NCI-H1417 treated with DMSO at 0.1 percent for 48 hours (cell line): Measurements from ENCODE around the gene NR3C2.

Source experiments
- DNase-seq: peaks from one replicate; lab custom pipeline; 2025; lab: John Stamatoyannopoulos, UW

NR3C2 gene

DNA sequence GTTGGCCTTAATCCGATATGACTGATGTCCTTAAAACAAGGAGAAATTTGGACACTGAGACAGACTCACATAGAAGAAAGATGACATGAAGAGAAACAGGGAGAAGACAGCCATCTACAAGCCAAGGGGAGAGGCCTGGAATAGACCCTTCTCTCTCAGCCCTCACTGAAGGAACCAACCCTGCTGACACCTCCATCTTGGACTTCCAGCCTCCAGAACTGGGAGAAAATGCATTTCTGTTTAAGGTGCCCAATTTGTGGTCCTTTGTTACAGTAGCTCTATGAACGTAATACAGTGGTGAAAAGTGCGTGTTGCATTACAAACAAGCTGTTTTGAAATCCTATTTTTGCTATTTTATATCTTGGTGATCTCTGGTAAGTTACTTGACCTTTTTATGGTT, 366.8 kb downstream of the NR3C2 start:
- DNase-seq = no peak

DNA sequence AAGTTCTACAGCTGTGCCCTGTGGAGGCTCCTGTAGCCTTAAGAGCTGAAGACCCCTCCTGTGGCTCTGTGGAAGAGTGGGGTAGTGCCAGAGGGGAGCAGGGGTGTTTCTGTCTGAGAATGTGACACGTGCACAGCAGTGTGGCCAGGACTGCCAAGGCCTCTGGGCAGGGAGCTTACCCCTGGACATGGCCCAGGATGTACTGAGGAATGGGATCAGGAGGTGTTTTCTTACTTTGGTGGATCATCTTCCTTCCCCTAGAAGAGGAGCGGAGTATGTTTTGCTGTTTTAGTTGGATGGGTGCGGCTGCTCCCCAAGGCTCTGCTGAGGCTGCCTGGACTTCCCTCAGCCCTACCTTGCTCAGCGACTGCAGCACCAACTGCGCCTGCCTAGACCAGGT, 367.8 kb downstream of the NR3C2 start:
- DNase-seq = no peak

DNA sequence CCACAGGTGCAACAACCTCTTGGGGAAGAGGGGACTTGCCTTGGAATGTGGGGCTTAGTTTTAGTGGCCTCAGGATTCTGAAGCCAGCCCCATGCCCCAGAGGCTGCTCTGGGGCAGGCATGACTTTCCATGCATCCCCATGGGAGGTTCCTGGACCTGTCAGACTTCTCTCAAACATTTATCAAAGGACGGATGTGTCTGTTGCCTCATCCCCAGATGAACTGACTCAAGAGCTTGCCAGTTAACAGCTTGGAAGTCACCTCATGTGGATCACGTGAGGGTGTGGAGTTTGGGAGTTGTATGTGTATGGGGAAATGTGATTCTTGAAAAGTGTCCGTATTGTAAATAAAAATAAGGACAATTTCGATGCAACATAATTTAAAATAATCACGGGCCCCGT, 368.9 kb downstream of the NR3C2 start:
- no peak for DNase-seq

DNA sequence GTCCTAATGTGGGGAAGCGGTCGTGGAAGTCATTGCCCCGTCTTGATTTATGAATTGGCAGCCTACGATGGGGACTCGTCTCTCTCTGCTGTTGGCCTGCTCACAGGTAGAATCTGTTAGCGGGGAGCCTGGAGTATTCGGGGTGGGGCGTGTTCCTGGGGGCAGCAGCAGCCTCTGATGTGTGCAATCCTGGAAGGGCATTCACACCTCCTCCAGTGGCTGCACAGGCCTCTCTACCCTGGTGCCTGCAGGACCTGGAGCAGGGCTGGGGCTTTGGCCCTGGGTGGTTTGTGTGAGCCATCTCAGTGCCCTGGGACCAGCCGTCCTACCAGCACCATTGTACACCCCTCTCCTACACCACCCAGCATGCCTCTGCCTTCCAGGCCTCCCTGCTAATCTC, 369.4 kb downstream of the NR3C2 start:
- DNase-seq = no peak

DNA sequence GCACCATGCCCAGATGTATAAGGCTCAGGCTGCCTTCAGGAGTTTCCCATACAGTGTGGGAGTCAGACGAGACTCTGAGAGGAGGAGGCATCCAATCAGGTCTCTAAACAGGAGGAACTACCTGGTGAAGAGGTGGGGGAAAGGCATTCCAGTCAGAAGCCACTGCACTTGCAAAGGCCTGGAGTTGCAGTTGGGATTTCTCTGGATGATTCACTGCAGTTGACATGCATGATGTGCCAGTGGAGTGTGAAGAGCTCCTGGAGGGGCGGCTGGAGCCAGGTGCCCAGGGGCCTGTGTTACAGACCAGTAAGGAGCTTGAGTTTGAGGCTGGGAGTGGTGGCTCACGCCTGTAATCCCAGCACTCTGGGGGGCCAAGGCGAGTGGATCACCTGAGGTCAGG, 371.2 kb downstream of the NR3C2 start:
- DNase-seq = no peak

DNA sequence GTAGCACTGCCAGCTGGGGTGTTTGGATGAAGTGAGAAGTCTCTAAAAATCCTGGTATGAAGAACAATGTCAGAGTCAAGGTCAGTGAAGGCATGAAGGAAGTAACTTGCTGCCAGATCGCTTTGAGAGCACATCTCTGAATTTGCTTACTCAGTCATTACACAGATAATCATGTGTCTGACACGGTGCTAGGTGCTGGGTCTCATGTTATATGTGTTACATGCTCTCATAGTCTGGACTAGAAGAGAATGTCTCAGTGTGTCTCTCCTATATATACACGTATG, 372.4 kb downstream of the NR3C2 start:
- DNase-seq = no peak

DNA sequence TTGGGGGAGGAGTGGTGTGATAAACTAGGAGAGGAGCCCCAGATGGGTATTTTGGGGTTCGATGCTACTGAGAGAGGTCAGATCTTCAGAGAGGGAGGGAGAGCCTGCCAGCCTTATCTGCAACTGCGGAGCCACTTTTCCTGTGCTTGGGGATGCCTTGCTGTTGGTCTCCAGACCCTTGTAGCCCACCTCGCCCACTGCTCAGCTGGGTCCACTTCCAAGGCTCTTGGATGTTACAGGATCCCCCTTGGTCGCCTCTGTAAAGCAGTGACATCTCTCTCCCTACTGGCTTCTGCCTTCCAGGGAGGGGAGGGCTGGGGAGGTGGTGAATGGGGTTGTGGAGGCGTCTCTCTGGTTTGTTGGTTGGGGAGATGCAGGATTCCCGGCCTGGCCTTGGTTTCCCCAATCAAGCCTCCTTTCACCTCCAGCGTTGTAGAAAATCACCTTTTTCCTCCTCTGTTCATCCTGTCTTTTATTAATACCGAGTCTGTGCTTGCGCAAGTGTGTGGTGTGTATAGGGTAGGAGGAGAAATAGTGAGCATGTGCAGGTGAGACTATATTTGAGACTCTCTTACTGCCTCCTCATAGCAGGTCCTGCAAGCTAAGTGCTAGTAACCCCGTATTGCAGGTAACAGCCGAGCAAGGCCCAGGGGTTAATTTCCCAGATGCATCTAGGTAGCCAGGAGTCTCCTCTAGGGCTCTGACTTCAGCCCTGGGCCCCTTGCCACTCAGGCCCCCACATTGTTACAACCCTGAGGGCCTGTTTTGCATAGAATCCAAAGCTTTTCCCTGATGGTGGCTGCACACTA, 372.9 kb downstream of the NR3C2 start:
- no peak for DNase-seq

DNA sequence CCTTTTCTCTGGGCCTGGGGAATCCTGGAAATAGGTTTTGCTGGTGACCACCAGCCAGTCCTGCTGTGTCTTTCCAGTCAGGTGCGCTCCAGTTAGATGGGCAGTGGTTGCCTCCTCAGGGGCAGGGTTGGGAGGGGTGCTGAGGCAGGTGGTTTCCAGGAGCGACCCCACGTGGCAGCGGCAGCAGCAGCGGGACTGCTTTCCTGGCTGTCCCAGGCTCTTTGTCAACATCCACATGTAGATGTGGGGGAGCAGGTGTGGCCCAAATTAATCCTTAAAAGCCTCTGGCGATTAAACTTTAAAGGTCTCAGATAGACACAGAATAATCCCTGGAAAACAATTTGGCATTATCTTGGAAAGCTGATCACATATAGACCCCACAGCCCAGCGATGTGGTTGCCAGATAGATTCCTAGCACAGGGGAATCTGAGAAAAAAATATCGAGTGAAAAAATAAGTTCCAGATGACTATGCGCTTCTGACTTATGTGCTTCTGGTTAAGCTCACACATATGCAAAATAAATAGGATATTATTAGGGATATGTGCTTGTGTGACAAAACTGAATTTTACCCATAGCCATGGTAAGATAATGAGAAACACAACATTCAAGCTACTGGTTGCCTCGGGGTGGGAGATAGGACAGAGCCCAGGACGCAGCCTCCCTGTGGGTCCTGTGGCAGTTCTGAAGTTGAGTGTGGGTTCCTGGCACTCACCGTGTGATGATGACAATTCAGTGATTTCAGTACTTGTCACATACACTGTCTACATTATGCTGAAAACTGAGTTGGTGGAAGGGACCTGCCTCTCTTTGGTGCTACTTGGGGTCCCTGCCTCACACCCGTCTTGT, 373.9 kb downstream of the NR3C2 start:
- DNase-seq = no peak

DNA sequence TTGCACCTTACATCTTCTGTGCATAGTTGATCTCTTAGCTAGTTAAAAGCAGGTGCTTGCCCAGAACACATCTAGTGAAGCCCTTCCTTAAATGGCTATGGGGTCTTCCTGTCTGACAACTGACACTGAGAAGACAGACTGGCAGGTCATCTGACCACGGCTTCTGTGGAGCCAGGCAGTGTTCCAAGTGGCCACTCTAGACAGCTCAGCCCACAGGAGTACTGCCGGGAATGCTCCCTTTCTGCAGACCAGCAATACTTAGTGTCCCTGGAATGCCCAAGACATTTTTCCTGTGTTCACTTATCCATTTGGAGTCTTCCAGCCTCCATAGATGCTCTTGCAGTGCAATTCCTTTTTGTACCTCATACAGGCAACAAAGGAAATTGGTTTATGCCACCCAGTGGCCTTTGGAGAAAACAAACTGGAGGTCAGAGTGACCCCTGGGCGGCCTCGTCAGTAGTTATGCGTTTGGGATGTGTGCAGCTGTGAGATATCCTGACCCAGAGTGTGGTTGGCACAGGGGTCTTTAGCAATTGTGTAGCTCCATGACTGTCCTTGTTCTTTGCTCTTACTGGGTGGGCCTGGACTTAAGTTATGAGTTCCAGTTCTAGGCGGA, 374.8 kb downstream of the NR3C2 start:
- DNase-seq = no peak

DNA sequence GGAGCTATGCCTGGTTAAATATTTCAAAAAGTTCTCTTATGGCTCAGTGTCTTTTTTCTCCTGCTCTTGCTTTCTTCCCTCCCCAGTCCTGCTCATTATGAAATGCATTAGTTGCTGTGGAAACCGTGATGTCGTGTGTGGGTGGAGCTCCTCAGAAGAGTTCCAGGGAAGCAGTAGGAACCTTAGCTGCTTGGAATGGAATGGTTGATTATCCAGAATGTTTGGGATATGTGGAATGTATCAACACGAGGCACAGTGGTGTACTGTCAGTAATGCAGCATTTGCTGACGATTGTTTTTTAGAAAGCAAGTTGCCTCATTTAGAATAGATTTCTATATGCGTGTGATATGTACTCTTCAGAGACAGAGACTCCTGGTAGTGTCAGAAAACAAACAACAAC, 377.1 kb downstream of the NR3C2 start:
- DNase-seq = no peak

DNA sequence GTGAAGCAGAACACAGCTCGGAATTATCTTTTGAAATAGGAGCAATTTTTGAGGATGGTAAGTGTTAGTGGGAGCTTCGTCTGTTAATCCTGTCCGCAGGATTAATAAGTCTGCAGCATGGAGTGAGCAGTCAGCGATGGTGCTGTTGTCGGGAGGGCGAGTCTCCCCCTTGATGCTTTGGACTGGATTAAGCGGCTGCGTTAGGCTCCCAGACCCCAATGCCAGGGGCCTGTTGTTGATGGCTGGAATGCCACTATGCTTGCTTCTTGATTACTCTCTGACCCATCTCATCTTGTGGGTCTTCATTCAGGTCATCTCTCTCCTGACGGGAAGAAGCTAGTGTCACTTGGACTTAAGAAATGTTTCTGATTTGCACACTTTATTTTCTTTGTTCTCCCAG, 377.8 kb downstream of the NR3C2 start:
- no peak for DNase-seq

DNA sequence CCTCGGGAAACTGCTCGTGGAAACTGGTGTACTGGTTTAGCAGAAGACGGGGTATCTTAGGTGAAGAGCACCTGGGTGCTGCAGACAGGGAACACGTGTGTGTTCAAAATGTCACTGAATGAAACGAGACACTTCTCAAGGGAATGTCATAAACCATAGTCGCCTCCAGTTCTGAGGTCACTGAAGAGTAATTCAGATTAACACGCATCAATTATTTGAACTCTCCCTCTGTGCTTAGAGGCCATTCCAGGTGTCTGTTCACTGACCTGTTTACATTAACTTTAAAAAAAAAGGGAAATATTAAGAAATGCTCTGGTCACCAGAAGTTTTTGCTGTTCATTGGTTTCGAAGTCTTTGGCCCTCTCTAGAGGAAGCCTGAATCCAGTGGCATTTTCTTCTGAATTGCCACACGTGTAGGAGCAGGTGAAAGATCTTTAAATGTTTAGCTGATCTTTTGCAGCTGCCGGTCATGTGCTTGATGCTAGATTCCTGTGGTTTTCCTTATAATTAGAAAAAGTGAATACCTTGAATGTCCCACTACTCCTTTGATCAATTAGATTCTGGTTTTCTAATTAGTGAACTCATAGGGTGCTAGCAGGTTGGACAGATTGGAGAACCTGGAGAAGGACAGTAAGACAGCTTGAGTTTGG, 379.8 kb downstream of the NR3C2 start:
- no peak for DNase-seq

DNA sequence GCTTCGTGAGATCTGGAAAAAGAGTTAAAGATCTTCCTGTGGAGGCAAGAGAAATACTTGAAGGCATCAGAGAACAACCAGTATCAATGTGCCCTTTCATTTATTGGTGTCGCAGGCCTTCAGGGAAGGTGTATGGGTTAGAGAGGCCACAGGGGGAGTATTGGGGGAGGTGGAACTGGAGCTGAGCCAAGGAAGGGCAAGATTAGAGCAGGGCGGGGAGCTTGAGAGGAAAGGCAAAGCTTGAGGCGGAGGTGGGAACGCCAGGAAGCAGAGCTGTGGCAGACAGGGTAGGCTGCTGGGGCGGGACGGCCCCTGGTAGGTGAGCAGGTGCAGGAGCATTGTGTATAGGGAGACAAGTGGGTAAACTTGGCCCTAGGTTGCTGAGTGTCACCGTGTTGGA, 380.4 kb downstream of the NR3C2 start:
- no peak for DNase-seq

DNA sequence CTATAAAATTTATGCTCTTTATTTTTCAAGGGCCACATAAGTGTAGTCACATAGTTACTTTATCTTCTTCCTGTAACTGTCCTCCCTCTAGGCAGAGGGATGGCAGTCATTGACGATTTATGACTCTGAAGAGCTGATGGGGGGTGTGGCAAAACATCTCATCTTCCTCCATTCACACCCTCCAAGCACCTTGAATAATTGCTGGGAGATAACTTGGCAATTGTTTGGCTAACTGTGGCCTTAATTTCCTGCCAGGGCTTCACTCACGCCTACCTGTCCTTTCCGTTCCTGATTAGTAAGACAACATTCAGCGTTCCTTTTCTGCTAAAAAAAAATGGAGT, 381.1 kb downstream of the NR3C2 start:
- DNase-seq = no peak

DNA sequence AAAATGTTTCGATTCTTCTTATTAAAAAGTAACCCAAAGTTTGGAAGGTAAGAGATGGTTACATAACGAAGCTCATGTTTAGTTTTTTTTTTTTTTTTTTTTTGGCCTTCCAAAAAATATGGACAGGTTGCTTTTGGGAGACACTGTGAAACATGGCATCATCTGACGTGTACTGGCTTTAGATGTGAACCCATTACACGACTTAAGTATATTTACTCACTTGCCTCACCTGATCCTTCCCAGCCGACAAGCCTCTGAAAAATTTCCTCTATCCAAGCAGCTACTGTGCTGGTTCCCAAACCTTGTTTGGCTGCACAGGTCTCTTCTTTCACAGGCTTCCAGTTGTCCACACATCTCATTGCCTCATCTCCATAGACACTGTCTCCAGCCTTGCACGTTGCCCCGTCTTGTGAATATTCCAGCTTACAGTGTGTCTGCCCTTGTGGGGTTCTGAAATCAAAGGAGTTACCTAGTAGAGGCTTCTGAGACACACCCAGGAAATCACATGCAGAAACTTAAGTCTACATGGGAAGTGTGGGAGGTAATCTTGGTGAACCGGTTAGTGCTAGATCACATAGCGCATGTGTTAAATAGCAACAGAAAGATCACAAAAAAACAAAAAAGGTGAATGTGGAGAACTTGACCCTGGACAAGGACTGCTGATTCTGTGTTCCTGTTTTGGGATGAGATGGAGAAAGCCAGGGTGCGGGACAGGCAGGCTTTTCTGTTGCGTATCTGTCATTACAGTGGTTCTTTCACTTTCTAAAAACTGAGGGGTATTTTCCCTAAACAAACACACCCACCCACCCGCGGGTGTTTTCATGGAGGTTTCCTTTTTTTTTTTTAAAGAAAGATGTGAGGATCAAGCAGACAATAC, 381.7 kb downstream of the NR3C2 start:
- DNase-seq = no peak

DNA sequence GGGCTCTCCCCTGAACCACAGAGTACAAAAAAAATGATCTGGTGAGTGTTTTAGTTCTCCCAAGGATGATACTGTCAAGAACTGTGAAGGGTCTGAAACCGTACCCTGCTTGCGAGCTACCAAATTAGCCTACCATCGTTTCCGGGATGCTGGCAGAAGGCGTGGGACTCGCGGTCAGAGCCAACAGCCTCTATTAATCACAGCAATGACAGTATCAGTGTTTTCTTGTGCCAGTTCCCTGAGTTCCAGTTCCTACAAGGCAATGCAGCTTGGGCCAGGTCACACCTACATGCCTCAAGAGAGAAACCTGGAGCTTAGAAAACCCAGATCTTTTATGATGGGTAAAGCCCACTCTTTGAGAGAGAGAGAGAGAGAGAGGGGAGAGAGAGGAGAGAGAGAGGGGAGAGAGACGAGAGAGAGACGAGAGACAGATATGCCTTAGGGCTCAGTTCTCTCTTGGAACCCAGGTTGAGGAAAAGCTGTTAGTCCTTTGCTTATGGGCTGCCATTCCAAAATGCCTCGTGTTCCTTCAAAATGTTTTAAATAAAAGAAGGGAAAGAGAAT, 382.5 kb downstream of the NR3C2 start:
- DNase-seq = no peak

DNA sequence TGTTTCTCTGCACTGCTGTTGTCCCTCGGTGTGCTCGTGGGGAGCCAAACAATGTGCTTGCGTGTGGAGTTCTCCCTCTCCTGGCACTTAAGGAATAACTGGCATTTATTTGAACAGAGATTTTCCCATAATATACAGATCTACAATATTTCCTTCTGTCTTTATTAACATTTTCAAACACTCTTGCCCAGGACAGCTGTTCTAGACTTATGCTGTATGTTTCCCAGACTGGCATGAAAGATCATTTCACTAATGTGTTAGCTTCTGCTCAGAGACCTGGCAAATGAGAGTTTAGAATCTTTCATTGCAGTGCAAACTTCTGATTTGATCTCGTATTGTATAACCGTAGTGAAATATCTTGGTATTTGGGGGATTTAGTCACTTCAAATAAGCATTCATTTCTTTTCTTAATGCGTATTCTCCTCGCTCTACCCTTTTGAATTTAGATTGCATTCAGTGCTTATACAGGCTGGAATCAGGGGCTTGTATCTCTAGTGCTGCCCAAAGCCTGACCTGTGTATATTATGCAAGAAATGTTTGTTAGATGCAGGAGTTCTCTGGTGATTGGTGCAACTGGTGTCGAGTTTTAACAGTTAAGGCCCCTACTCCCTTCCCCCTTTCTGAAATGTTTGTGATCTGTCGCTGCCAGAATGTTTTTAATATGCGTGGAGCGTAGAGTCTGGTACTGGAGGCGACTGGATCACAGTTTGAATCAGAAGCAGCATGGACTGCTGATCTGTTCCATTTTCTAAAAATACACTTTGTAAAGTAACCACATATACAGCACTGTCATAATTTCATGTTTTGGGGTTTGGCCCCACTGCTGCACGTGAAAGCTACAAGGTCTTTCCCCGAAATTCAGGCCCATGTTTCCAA, 384.0 kb downstream of the NR3C2 start:
- no peak for DNase-seq

DNA sequence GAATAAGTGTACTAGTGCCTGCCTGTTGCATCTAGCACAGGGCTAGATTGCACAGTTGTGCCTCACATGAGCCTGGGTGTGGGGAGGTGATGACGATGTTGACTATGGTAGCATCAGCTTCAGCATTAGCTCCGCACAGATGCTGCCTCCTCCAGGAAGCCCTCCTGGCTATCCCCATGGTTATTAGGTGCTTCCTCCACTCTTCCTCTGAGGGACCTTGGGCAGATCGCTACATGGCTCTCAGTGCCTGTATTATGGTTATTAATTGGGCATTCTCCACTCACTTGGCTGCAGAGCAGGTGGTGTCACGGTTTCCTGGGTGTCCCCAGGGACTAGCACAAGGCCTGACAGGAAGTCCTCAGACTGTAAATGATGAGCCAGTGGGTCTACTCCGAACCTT, 384.7 kb downstream of the NR3C2 start:
- DNase-seq = no peak

DNA sequence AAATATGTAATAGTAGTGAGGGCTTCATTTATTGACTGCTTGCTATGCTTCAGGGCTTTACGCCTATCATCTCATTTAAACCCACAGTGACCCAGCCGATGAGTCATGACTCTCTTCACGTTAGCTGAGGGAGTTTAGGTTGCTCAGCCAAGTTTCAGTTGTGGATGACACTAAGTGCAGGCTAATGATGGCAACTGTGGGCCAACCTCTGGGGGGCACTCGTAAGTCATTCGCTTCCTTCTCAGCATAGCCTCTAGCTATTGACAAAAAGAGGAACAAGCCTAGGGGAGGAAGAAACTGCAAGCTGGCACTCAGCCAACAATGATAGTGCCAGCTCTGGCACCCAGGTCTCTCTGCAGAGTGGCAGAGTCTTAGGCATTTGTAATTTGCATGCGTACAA, 385.3 kb downstream of the NR3C2 start:
- no peak for DNase-seq

DNA sequence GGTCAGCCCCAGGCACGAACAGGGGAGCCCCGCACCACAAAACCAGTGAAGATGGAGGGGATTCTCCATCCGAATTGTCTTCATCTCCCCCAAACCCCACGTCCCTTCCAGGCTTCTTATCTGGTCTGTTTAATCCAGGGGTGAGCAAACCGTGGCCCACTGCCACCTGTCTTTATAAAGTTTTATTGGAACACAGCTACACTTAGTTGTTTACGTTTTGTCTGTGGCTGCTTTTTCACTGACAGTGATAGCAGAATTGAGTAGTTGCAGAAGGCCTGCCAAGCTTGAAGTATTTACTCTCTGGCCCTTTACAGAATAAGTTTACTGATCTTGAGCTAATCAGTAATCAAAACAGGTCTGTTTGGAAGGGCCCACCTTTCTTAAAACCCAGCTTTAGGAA, 386.4 kb downstream of the NR3C2 start:
- DNase-seq = no peak

DNA sequence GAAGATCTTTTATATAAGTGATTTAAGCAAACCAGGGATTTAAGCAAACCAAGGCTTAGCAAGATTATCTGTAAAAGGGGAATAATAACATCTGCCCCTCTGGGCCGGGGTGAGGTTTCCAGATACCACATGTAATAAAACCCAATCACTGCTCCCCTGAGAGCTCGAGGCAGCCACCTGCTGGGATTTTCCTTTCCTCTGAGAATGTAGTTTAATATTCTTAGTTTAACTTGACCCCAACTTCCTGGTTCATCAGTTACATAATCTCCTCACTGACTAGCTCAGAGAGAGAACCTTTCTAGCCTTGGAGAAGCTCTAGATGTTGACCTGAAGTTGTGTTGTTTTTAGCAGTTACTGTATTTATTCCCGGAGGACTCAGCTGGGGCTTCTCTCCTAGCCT, 387.9 kb downstream of the NR3C2 start:
- no peak for DNase-seq
